IMR-90 (cell line): Measurements from ENCODE around the gene LYRM7. TPM values are rescaled to one million over a fixed set of nuclear protein-coding genes. Genes with fewer than 3 reads are reported as not detected.
A peak's percentile ranks its signal among the peaks of the same experiment; 100 is the strongest.

Source experiments
- ATAC-seq: fragments of 200-7000 bp; cut with Tn5 transposase; 2 replicates; pipeline ENCODE4 v1.9.1; 2020; ENCODE audit warnings: low read depth, mild to moderate bottlenecking, moderate library complexity
- BruUV-seq: library from RNA; stranded (reverse); fragments of 400-500 nt; replicated peaks from 2 replicates; lab custom pipeline; 2021; lab: Mats Ljungman, UMichigan
- CTCF ChIA-PET: fragments of 300-600 bp; formaldehyde crosslinking; extraction: SDS; loops from one replicate; lab custom pipeline; 2021; ENCODE audit warnings: antibody characterized with exemption; lab: Yijun Ruan, JAX
- POLR2A ChIA-PET: fragments of 300-600 bp; sonication (Branson Sonifier 250); formaldehyde crosslinking; loops from one replicate; lab custom pipeline; 2022; ENCODE audit warnings: antibody characterized with exemption; ENCODE audit not compliant: unreplicated experiment; lab: Charles Lee
- DNase-seq: peaks from one replicate; pipeline ENCODE4 v3.0.0; 2013
- H2AFZ ChIP-seq: replicated peaks from 2 replicates; pipeline ENCODE3; 2013; ENCODE audit warnings: low read length, mild to moderate bottlenecking; ENCODE audit not compliant: poor library complexity
- H2AK5ac ChIP-seq: 2 replicates; pipeline ENCODE4 v1.6.1; 2013; ENCODE audit warnings: low read depth, low read length, inconsistent platforms
- H2AK9ac ChIP-seq: replicated peaks from 2 replicates; pipeline ENCODE3; 2013; ENCODE audit warnings: mild to moderate bottlenecking, low read depth, low read length, moderate library complexity; ENCODE audit not compliant: poor library complexity
- H2BK120ac ChIP-seq: 2 replicates; pipeline ENCODE4 v1.6.1; 2013; ENCODE audit warnings: low read depth, low read length, inconsistent platforms
- H2BK15ac ChIP-seq: 3 replicates; pipeline ENCODE4 v1.6.1; 2013; ENCODE audit warnings: low read depth, low read length, inconsistent platforms
- H2BK20ac ChIP-seq: 2 replicates; pipeline ENCODE4 v1.6.1; 2013; ENCODE audit warnings: low read depth, mild to moderate bottlenecking, inconsistent platforms, low read length, moderate library complexity
- H2BK5ac ChIP-seq: 2 replicates; pipeline ENCODE4 v1.6.1; 2013; ENCODE audit warnings: mild to moderate bottlenecking, low read depth, low read length, inconsistent platforms; ENCODE audit not compliant: poor library complexity, severe bottlenecking
- H3K14ac ChIP-seq: replicated peaks from 2 replicates; pipeline ENCODE4 v1.6.1; 2013; ENCODE audit warnings: low read depth, low read length, inconsistent platforms
- H3K18ac ChIP-seq: 2 replicates; pipeline ENCODE4 v1.6.1; 2013; ENCODE audit warnings: low read depth, low read length, control low read depth
- H3K23ac ChIP-seq: 2 replicates; pipeline ENCODE4 v1.6.1; 2013; ENCODE audit warnings: low read depth, low read length, inconsistent platforms
- H3K27ac ChIP-seq: 2 replicates; pipeline ENCODE4 v1.5.1; 2013; ENCODE audit warnings: mild to moderate bottlenecking, control low read depth, low read length; ENCODE audit not compliant: insufficient read depth
- H3K27me3 ChIP-seq: 2 replicates; pipeline ENCODE4 v1.6.1; 2013; ENCODE audit warnings: low read length; ENCODE audit not compliant: control insufficient read depth, insufficient read depth
- H3K36me3 ChIP-seq: 2 replicates; pipeline ENCODE4 v1.6.1; 2013; ENCODE audit warnings: low read length, mixed read lengths; ENCODE audit not compliant: control insufficient read depth, insufficient read depth
- H3K4ac ChIP-seq: 2 replicates; pipeline ENCODE4 v1.6.1; 2013; ENCODE audit warnings: low read depth, low read length, inconsistent platforms
- H3K4me1 ChIP-seq: 2 replicates; pipeline ENCODE4 v1.6.1; 2013; ENCODE audit warnings: low read length, mixed read lengths; ENCODE audit not compliant: control insufficient read depth, insufficient read depth
- H3K4me2 ChIP-seq: 2 replicates; pipeline ENCODE4 v1.6.1; 2013; ENCODE audit warnings: low read depth, mild to moderate bottlenecking, control low read depth, low read length, moderate library complexity
- H3K4me3 ChIP-seq: 2 replicates; pipeline ENCODE4 v1.5.1; 2013; ENCODE audit warnings: low read depth, mild to moderate bottlenecking, control low read depth, low read length, moderate library complexity; ENCODE audit not compliant: insufficient read depth
- H3K56ac ChIP-seq: 2 replicates; pipeline ENCODE4 v1.6.1; 2013; ENCODE audit warnings: low read length, inconsistent platforms; ENCODE audit not compliant: insufficient read depth; ENCODE audit errors: extremely low read depth
- H3K79me1 ChIP-seq, 2 experiments: 2 replicates each; pipeline ENCODE4 v1.6.1; 2013; ENCODE audit warnings: low read length in 2 of 2, inconsistent platforms in 1 of 2, low read depth in 1 of 2
- H3K9ac ChIP-seq: 2 replicates; pipeline ENCODE4 v1.6.1; 2013; ENCODE audit warnings: low read depth, low read length, control low read depth
- H3K9me1 ChIP-seq: 2 replicates; pipeline ENCODE4 v1.6.1; 2013; ENCODE audit warnings: low read length, inconsistent platforms; ENCODE audit not compliant: insufficient read depth
- H3K9me3 ChIP-seq: 2 replicates; pipeline ENCODE4 v1.6.1; 2013; ENCODE audit warnings: low read length; ENCODE audit not compliant: control insufficient read depth, insufficient read depth
- H4K20me1 ChIP-seq: 2 replicates; pipeline ENCODE4 v1.6.1; 2013; ENCODE audit warnings: low read length, inconsistent platforms; ENCODE audit not compliant: insufficient read depth
- H4K5ac ChIP-seq: 2 replicates; pipeline ENCODE4 v1.6.1; 2013; ENCODE audit warnings: mild to moderate bottlenecking, low read depth, low read length, control low read depth
- H4K8ac ChIP-seq, 2 experiments: 2 replicates each; pipeline ENCODE4 v1.6.1; 2013; ENCODE audit warnings: low read depth in 2 of 2, low read length in 2 of 2, control low read depth in 1 of 2, inconsistent platforms in 1 of 2
- H4K91ac ChIP-seq: 2 replicates; pipeline ENCODE4 v1.6.1; 2013; ENCODE audit warnings: low read depth, low read length, inconsistent platforms; ENCODE audit not compliant: insufficient read depth
- NFE2L2 ChIP-seq: fragments of 150-350 bp; IDR thresholded peaks from 2 replicates; pipeline ENCODE4 v1.6.1; 2016; ENCODE audit warnings: low read depth, mild to moderate bottlenecking, low read length
- WGBS, 2 experiments: methylation state at CpG; one replicate each; pipeline versions ENCODE4 v1.1.5 to v1.1.7; 2013; ENCODE audit warnings: missing lambda C conversion rate in 2 of 2; ENCODE audit not compliant: insufficient read length in 1 of 2; ENCODE audit errors: extremely low coverage in 2 of 2; 5-methylcytosine and 5-hydroxymethylcytosine counted together
- dilution Hi-C: fragments of 300-500 bp; cut with HindIII; formaldehyde crosslinking; loops from one replicate; pipeline ENCODE4 v1.14.3; 2018; ENCODE audit warnings: low sequenced_read_pairs; ENCODE audit not compliant: unreplicated experiment
- in situ Hi-C: fragments of 300-500 bp; cut with MboI; formaldehyde crosslinking; loops from 3 replicates; pipeline ENCODE4 v1.14.3; 2019; ENCODE audit warnings: low sequenced_read_pairs, inconsistent platforms, mixed read lengths
- intact Hi-C: fragments of 100-400 bp; cut with micrococcal nuclease; formaldehyde crosslinking; loops from 2 replicates; pipeline ENCODE4 v1.10.0; 2022
- polyA plus RNA-seq, 3 experiments: library from polyadenylated mRNA; depleted of rRNA; stranded (reverse); fragments of >200 nt; gene quantifications; 2 replicates each; pipeline ENCODE4 v1.2.3, GENCODE V29; 2012; ENCODE audit warnings: low replicate concordance in 1 of 3
- total RNA-seq: library from RNA; depleted of rRNA; stranded (reverse); fragments of >200 nt; gene quantifications from 2 replicates; pipeline ENCODE4 v1.2.3, GENCODE V29; 2012
- TF ChIP-seq, protein P1 (sequence below): conservative IDR thresholded peaks from 2 replicates; pipeline ENCODE4 v1.5.1; 2012; ENCODE audit warnings: mild to moderate bottlenecking, low read depth, low read length, improper control_type of control experiment

The LYRM7 gene
- total and polyA plus RNA-seq, 2 of the 4 experiments (the other 2 are of a cell fraction): 2.5 to 3.4 TPM

- H3K79me1 ChIP-seq: no peaks in the 10 kb centered on the region
- ATAC-seq: no peak
- POLR2A ChIA-PET: no interaction called here
- no peaks in the 10 kb centered on the region for H3K4me1 ChIP-seq
- no peak overlapping the region for H2AFZ ChIP-seq
- H3K9me3 ChIP-seq: peaks cover 2% of the 10 kb centered on the region; the same call in 1 of the 2 replicates
- H3K9me1 ChIP-seq: no peaks in the 10 kb centered on the region
- no peak overlapping the region for H3K56ac ChIP-seq
- in situ Hi-C loops: no loop called here
- DNase-seq: no peak
- no peaks in the 10 kb centered on the region for H3K27me3 ChIP-seq
- no peak overlapping the region for H3K27ac ChIP-seq
- no peak overlapping the region for H2BK120ac ChIP-seq
- no peak overlapping the region for H3K18ac ChIP-seq
- no peak overlapping the region for H3K9ac ChIP-seq
- peak; percentile 78 for TF ChIP-seq NFE2L2
- TF ChIP-seq, protein P1, sequence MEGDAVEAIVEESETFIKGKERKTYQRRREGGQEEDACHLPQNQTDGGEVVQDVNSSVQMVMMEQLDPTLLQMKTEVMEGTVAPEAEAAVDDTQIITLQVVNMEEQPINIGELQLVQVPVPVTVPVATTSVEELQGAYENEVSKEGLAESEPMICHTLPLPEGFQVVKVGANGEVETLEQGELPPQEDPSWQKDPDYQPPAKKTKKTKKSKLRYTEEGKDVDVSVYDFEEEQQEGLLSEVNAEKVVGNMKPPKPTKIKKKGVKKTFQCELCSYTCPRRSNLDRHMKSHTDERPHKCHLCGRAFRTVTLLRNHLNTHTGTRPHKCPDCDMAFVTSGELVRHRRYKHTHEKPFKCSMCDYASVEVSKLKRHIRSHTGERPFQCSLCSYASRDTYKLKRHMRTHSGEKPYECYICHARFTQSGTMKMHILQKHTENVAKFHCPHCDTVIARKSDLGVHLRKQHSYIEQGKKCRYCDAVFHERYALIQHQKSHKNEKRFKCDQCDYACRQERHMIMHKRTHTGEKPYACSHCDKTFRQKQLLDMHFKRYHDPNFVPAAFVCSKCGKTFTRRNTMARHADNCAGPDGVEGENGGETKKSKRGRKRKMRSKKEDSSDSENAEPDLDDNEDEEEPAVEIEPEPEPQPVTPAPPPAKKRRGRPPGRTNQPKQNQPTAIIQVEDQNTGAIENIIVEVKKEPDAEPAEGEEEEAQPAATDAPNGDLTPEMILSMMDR: no peak
- H3K4ac ChIP-seq: no peak overlapping the region
- H2BK20ac ChIP-seq: no peak overlapping the region
- no peak overlapping the region for H3K14ac ChIP-seq
- H4K20me1 ChIP-seq: no peaks in the 10 kb centered on the region; the same call in 1 of the 2 replicates
- H3K4me3 ChIP-seq: no peak overlapping the region
- WGBS, 2 experiments: no CpG with 5 or more reads among the region's 2 CpGs
- H4K5ac ChIP-seq: no peak overlapping the region
- CTCF ChIA-PET: no interaction called here
- dilution Hi-C loops: no loop called here
- H3K23ac ChIP-seq: no peak overlapping the region
- no peak overlapping the region for H2BK15ac ChIP-seq
- H4K91ac ChIP-seq: no peak overlapping the region
- H3K36me3 ChIP-seq: no peaks in the 10 kb centered on the region
- intact Hi-C loops: no loop called here
- no peak overlapping the region for H2AK5ac ChIP-seq
- BruUV-seq: no TSS peak
- H2BK5ac ChIP-seq: no peak overlapping the region
- no peak overlapping the region for H3K4me2 ChIP-seq
- H4K8ac ChIP-seq: no peak overlapping the region
- no peak overlapping the region for H2AK9ac ChIP-seq
Observed at GRCh38 chr5:131245948-131246347, 75.2 kb downstream of the LYRM7 start.
